H4 (cell line): Measurements from ENCODE around the gene SAFB2. TPM values are rescaled to one million over a fixed set of nuclear protein-coding genes. Genes with fewer than 3 reads are reported as not detected.
A peak's percentile ranks its signal among the peaks of the same experiment; 100 is the strongest.
"Not testable (repeated sequence)": the region's sequence is repeated elsewhere in the genome, so short reads cannot be mapped to it uniquely, and the experiment has no call there.

Experiments
- DNase-seq: peaks from one replicate; pipeline ENCODE4 v3.0.0-alpha.2; 2015; ENCODE audit warnings: low spot score
- total RNA-seq: library from RNA; depleted of rRNA; stranded (reverse); fragments of >200 nt; shearing (Covaris generic); gene quantifications from 2 replicates; pipeline ENCODE4 v1.2.3, GENCODE V29; 2014

SAFB2 gene
- total RNA-seq, 1 experiment from 2014 or later: 10.8 TPM

DNA sequence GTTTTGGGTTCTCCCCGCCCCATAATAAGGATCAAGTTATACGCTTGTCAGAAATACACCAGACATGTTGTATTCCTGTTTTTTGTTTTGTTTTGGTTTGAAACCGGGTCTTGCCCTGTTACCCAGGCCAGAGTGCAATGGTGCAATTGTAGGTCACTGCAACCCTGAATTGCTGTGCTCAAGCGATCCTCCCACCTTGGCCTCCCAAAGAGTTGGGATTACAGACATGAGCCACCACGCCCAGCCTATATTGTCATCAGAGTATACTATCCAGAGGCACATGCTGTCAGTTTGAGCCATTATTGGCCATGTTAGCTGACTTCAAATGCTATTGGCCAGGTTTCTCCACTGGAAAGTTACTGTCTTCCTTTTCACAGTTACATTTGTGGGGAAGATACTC is 10.1 kb upstream of the SAFB2 start:
- DNase-seq: no peak

DNA sequence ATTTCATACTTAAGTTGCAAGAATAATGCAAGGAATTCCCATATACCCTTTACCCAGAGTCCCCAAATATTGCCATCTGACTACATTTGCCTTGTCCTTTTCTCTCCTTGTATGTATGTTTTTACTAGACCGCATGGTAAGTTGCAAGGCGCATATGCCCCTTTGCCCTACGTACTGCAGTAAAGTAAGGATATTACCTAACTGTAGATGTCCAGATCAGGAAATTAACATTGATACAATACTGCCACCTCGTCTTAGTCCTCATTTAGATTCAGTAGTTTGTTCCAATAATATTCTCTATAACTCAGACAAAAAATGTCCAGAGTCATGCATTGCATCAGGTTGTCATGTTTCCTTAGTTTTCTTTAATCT is 9.7 kb upstream of the SAFB2 start:
- no peak for DNase-seq

DNA sequence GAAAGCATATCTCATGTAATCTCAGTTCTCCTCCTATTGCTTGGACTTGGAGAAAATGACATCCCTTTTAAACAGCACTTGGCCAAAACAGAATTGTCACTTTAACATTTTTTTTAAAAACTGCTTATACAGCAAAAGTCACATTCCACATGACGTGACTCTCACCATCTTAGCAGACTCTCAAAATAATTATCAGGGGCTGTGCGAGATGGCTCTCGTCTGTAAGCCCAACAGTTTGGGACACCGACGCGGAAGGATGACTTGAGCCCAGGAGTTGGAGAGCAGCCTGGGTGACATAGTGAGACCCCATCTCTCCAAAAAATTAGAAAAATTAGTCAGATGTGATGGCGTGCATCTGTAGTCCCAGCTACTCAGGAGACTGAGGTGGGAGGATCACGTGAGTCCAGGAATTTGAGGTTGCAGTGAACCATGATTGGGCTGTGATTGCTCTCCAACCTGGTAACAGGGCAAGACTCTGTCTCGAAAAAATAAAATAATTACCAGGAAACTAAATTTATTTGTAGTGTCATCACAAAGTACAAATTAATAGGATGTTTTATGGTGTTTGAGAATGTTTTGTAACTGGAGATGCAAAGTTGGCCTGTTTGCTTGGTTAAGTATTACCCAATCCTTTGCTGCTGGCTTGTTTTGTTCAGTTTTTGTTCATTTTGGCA is 9.1 kb upstream of the SAFB2 start:
- no peak for DNase-seq

DNA sequence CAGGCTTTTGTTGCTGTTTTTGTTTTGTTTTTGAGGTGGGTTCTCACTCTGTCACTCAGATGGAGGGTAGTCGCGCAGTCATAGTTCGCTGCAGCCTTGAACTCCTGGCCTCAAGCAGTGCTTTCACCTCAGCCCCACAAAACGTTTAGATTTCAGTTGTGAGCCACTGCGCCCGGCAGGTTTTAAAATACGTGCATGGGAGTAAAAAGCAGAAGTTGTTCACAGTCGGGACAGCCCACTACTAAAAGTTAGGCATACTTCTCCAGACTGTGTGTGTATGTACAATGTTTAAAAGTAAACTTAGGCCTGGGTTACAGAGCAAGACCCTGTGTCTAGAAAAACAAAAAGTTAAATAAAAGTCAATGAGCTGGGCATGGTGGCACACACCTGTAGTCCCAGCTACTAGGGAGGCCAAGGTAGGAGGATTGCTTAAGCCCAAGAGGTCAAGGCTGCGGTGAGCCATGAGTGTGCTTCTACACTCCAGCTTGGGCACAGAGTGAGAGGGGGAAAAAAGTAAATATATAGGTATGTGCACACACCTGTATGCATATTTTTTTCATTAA is 6.4 kb upstream of the SAFB2 start:
- DNase-seq: no peak

DNA sequence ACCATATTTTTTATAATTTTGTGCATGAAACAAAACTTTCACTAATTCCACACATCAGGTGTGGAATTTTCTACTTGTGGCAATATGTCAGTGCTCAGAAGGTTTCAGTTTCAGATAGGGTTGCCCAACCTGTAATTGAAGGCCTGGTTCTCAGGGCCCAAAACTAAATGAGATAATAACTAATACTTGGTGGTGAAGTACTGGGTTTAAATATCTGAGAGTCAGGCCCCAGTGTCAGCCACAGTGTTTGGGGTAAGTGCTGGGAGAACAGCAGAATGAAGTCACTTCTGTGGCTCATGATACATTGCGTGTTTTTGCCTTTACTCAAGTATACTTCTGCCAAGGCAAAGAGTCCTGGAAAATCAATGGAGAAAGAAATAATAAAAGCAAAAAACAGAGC is 5.9 kb upstream of the SAFB2 start:
- DNase-seq: no peak

DNA sequence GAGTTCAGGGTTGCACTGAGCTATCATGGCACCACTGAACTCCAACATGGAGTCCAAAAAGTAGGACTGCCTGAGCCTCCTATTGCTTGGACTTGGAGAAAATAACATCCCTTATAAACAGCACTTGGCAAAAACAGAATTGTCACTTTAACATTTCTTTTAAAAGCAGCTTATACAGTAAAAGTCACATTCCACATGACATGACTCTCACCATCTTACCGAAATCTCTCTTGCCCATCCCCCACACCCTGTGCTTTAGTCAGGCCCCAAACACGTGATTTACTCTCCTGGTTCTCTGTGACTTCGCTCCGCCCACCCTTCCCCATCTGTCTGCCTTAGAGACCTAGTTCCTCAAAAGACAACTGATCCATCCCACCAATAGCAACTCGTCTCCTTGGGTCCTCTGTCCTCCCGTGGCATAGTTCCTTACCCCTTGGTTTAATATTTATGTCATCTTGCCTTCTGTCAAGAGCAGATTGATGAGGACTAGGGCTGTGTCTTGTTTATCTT is 4.9 kb upstream of the SAFB2 start:
- DNase-seq: no peak

DNA sequence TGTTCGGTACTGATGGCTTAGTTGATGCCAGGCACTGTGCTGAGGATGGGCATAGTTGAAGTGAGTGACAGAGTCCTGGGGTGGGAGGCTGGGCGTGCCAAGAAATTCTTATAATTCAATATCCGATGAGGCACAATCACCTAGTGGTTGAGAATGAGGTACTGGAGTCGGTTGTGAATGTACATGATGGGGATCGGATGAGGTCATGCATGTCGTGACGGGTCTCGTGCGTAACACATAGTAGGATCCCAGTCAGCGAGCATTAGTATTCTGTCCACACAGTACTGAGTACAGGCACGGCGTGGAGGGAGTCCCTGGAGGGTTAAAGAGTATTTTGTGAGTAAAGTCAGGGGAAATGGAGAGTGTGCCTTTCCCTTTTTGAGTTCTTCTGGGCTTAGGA is 3.1 kb upstream of the SAFB2 start:
- no peak for DNase-seq

DNA sequence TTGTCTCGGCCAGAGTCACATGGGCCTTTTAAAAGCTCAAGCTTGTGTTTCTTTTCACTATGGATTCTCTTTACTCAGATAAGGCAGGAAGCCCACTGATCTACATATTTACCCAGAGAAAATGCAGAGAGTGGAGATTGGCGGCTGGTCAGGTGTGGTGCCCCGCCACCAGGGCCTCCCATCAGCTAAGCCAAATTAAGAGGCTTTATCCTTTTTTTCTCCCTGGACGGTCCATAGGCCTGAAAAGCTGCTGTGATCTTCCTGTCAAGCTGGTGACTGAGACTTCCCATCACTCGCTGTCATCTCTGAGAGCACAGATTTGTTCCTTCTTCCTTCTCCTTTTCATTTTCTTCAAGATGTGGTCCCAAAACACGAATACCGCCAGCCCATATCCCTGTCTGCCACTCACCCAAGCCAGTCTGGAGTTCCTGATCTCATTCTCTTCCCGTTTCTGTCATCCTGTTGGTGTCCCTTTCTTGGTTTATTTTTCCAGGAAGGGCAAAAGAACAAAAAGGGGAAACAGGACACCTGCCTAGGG is 2.2 kb upstream of the SAFB2 start:
- no peak for DNase-seq

DNA sequence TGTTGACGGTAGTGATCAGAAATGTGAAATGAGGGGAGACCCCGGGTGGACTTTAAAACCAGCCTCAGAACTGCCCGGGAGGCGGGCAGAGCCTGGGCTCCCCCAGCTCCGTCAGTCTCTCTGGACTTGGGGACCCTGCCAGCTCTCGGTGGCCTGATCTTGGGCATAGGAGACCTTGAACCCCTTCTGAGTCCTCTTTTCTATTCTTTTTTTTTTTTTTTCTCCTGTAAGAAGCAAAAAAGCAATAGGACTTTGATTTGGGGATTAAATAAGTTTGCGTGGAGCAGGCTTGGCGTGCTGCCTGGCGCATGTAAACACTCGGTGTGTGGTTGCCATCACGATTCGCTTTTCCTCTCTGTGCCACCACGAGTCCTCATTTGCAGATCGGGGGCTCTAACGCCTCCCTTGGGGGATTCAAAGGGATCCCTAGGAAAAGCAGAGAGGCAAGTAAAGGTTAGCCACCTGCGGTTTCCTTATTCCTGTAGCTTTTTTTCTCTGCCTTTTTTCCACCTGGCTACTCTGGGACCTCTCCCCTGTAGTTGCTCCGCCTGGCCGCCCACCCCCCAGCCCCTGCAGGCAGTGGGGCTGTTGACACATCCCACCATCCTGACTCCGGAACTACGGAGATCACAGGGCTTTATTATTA is 1.6 kb upstream of the SAFB2 start:
- peak; percentile 32 for DNase-seq

DNA sequence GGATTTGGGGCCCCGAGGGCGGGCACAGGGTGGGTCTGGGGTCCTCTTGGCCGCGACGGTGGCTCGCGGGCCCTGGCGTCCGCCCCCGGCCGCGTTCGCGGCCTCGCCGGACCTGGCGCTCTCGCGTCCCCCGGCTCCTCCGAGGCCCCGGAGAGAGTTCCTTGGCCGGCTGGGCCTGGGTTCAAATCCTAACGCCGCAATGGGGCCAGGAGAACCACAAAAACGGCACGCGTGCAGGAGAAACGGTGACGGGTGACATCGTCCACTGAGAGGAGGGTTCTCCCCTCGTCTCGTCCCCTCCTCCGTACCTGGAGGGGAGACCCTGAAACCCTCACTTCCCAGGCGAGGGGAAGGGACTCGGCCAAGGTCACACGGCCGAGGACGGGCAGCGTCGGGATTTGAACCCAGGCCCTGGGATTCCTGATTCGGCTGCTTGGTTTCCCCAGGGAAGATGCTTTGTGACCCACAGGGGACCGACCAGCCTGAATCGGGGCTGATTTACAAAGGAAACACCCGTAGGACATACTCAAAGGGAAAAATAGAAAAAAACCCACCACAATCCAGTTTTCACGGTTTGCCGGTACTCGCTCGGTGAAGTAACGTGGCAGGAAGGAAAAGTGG is 931 bp upstream of the SAFB2 start:
- DNase-seq: no peak

DNA sequence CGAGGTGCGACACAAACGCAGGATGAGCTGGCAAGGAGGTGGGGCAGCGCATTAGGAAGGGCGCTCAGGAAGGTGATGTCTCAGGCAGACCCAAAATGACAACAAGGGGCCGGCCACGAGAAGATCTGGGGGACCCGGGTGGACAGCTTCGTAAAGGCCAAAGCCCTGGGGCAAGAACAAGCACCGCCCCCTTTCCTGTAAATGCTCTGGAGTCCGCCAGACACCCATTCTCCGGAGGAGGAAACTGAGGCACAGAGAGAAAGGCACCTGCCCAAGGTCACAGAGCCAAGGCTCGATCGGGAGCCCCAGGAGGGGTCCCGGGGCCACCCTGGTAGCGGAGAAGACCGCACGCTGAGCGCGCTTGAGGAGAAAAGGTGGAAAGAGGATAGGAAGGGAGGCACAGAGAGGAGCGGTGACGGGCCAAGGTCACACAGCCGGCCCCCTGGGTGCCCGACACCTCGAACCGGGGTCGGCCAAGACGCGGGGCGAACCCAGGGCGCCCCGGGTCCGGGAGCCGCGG is 571 bp downstream of the SAFB2 start:
- DNase-seq: no peak

DNA sequence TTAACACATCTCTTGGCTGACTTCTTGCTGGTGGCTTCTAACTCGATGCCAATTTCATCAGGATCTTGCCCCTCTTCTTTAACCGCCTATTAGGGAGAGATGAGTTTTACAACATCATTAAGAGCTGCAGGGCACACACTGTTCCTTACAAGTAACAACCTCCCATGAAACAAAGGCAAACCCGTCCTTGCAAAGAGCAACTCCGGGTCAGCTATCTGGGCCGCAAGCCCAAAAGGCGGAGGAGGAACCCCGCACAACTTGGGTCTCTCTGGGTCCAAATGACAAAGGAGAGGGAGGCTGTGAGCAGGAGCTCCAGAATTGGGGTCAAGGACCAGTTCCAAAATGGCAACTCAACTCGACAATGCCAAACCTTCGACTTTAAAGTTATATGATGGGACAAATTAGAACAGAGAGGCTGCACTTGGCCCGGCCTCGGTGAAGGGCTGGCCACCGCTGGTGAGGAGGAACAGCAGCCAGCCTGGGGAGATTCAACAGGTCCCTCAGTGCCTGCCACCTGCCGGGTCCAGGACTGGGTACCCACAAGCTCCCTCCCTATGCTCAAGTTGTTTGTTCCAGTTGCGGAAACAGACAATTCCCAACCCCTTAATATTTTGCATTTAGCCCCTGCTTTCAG is 1.1 kb downstream of the SAFB2 start:
- DNase-seq: no peak

DNA sequence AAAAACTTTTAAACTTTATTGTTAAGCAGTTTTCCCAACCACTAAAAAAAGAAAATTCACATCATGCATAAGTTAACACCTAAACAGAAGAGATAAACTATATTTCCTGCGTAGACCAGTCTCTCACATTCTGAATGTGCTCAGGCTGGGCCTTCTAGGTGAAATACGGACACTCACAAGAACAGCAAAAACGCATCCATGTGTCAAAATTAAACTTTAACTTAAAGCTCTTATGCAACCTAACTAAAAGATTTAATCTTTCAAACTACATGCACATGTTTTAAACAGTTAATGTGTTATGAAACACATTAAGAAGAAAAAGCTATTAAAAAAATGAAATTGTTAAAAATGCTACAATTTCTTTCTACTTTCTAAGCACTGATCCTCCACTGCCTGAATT is 2.6 kb downstream of the SAFB2 start:
- DNase-seq: no peak

DNA sequence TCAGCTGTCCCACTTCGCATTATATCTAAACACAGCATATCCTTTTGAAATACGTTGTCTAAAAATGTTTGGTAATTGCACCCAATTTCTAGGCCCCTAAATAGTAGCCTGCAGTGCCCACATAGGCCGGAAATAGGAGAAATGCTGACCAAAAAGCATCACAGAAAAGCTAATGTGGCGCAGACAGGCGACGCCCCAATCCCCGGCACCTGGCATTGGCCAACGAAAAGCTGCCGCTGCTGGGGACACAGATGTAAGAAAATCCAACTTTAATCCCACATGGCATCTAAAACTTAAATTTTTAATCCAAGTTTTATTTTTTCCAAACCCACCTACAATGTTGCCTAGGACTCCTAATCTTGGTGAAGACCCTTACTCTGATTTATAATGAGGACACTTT is 4.0 kb downstream of the SAFB2 start:
- DNase-seq: no peak

DNA sequence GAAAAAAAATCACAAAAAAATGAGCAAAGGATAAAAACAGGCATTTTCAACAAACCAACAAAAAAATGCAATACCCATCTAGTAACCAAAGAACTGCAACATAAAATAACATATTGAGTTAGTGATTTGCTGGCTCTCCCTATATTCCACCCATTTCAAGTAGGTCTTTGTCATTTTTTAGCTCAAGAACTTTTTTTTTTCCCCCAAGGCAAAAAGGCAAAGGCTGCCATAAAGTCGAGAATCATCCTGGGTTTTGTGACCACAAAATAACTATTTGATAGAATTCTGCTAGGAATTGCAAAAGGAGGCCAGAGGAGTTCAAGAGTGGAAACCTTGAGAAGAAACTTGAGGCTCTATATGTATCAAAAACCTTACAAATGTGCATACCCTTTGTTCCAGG is 5.5 kb downstream of the SAFB2 start:
- DNase-seq: no peak

DNA sequence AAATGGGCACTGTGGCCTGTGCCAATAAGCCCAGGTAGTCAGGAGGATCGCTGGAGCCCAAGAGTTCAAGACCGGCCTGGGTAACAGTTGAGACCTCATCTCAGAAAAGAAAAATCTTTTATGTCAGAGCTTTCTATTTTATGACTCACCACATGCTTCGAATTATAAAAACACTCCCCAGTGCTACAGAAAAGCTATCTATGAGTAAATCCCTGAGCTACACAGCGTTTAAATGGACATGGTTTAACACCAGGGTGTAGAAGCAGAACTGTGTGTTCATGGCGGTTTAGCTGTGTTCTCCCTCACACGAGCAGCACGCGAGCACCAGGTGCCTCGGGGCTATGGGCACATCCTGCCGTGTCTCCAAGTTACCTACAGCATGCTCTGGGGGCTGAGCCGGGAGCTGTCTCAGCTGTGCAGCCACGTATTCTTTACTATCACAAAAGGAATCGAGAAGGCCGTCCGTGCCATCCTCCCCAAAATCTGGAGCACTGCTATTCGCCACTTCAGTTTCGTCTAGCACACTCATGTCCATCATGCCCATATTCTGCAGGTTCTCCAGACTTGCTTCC is 6.7 kb downstream of the SAFB2 start:
- DNase-seq: no peak

DNA sequence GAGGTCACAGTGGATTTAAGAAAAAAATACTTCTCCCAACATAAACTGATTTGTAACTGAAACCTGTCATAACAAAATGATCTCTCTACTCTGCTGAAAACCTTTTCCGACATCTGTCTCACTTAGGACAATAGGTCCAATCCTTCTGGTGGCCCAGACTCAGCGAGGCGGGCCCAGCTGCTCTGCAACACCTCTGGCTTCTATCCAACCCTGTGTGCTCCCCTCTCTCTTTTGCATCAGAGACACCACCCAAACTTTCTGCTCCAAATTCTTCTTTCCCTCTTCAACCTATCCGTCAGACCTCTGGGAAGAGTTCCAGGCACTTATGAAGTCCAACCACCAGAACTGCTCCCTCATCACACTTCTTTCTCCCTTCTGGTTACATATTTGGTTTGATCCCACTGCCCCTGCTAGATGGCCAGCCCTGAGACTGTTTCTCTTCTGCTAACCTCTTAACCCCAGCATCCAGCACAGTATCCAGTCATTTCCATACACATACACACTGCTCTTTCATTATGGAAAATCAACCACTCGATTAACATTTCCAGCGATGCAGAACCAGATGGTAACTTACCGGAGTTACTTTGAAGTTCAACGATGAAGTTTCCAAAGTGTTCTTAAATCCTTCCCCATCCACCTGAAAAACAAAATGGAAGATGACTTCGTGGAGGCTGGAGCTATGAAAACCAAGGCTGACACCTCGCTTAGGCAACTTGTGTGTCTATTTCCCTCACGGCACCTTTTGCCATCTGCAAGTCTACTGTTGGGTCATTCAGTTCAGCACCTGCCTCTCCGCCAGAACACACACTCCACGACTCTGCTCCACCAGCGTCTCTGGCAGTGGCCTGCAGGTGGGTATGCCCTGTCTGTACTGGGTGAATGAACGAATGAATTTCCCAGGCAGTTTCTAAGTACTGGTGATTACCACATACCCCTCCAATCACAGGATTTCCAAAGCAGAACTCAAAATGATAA is 9.4 kb downstream of the SAFB2 start:
- no peak for DNase-seq

DNA sequence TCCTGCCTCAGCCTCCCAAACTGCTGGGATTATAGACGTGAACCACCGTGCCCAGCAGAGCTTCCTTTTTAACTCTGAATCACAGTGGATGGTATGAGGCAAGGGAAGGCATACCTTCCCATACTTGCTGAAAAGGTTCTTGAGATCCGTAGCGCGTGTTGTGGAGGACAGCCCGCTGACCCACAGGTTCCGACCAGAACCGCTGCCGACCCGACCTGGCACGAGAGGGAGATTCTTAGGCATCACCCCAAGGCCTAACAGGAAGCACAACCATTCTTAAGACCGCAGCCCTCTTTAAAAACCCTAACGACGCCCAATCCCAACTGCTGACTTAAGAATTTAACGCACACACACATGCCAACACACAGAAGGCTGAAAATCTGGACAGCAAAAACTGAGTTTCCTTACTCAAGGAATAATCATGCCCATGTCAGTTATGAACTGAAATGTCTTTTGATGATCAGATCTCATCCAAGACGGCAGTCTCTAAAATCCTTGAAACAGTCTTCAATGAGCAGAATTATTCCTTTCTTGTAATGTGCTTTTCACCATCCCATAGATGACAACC is 12.6 kb downstream of the SAFB2 start:
- no peak for DNase-seq

DNA sequence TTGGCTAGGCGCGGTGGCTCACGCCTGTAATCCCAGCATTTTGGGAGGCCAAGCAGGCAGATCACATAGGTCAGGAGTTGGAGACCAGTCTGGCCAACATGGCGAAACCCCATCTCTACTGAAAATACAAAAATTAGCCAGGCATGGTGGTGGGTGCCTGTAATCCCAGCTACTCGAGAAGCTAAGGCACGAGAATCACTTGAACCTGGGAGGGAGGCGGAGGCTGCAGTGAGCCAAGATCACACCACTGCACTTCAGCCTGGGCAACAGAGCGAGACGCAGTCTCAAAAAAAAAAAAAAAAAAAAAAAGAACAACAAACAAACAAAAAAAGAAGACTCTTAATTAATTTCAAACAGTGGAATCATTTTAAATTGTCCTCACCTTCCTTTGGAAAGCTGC is 13.8 kb downstream of the SAFB2 start:
- not testable (repeated sequence) for DNase-seq

DNA sequence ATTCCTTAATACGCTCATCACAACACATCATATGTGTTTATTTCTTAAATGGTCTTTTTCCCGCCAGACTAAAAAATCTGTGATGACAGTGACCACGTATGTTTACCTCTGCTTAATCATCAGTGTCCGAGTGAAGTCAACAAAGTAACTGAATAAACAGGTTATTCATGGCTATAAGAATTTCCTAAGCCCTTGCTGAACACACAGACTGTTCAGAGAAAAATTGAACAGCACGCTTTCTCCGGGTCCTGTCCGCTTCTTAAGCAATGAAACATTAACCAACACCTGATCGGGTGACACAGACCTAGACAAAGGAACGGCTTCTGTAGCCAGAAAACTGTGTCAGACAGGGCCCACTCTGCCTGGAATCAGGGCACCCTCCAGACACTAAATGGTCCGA is 14.3 kb downstream of the SAFB2 start:
- DNase-seq: no peak
